22Rv1 (cell line): ENCODE data around the gene KRT33A.

ENCODE experiments used
- CTCF ChIP-seq: fragments of 450-650 bp; IDR thresholded peaks from 2 replicates; pipeline ENCODE4 v1.5.1; 2017; ENCODE audit warnings: mild to moderate bottlenecking
- ZFX ChIP-seq: fragments of 450-650 bp; IDR thresholded peaks from 2 replicates; pipeline ENCODE4 v1.6.1; 2017; ENCODE audit warnings: antibody characterized with exemption, borderline replicate concordance

GRCh38 chr17:41354536-41354935 is 3.9 kb upstream of the KRT33A start:
- TF ChIP-seq CTCF (no peak), ZFX (no peak)
